ENCODE results near the gene RCBTB1. TPM values are rescaled to one million over a fixed set of nuclear protein-coding genes. Genes with fewer than 3 reads are reported as not detected.

RCBTB1 gene
- total RNA-seq, 1 experiment from 2014 or later = 26.1 TPM

GRCh38 chr13:49610176-49610575 lies 24.8 kb upstream of the RCBTB1 start:
- H3K56ac ChIP-seq (ENCODE audit: insufficient read length, low read depth, low read length) = no peak overlapping the region
- H3K79me2 ChIP-seq (ENCODE audit: insufficient read depth, low read length) = no peaks in the 10 kb centered on the region
- H3K18ac ChIP-seq (ENCODE audit: insufficient read length, low read depth, low read length) = no peak overlapping the region
- no peak overlapping the region for H3K14ac ChIP-seq (ENCODE audit: insufficient read depth, low read length)
- H3K4me1 ChIP-seq (ENCODE audit: insufficient read depth, low read length) = no peaks in the 10 kb centered on the region
- H4K20me1 ChIP-seq (ENCODE audit: control insufficient read depth, insufficient read depth, insufficient read length) = no peaks in the 10 kb centered on the region
- no peak overlapping the region for H2BK20ac ChIP-seq (ENCODE audit: low read depth, low read length, poor library complexity, severe bottlenecking)
- no peak overlapping the region for H4K5ac ChIP-seq (ENCODE audit: insufficient read length, low read depth, low read length)
- TF ChIP-seq CTCF (conservative IDR thresholded peaks at IDR 0.05) = no peak
- Mint-ChIP-seq H3K9me3 (no peaks in the 10 kb centered on the region), H3K4me3 (no peak overlapping the region), H3K4me1 (peaks cover 2 to 7% of the 10 kb centered on the region in 2 experiments; a peak in 1 of 4 replicates), H3K27ac (no peak overlapping the region), H3K36me3 (ENCODE audit: insufficient read depth in 1 of 3, low read depth in 3 of 3) (no peaks in the 10 kb centered on the region), H3K27me3 (ENCODE audit: low read depth) (no peaks in the 10 kb centered on the region)
- DNase-seq = no peak
- H3T11ph ChIP-seq (ENCODE audit: low read length) = no peak overlapping the region
- WGBS (ENCODE audit: extremely low coverage, insufficient read length, low lambda C conversion rate) = no CpG with 5 or more reads among the region's 1 CpG
- no peak overlapping the region for H3K23ac ChIP-seq (ENCODE audit: insufficient read length, low read depth, low read length)
- no peak overlapping the region for H2BK5ac ChIP-seq (ENCODE audit: insufficient read length, low read length)
- no peak overlapping the region for H4K91ac ChIP-seq (ENCODE audit: insufficient read length, low read depth, low read length)
- H3K4ac ChIP-seq (ENCODE audit: low read depth, low read length) = no peak overlapping the region
- no peak overlapping the region for H2BK12ac ChIP-seq (ENCODE audit: insufficient read length, low read depth, low read length)
- H3K4me2 ChIP-seq (ENCODE audit: insufficient read depth, insufficient read length, low read length) = no peak overlapping the region
- H3K27ac ChIP-seq (ENCODE audit: insufficient read length, low read depth, low read length) = no peak overlapping the region
- no peak overlapping the region for H2BK120ac ChIP-seq (ENCODE audit: low read depth, low read length, poor library complexity, severe bottlenecking)
- no peaks in the 10 kb centered on the region for H3K79me1 ChIP-seq (ENCODE audit: insufficient read depth, low read depth, low read length, poor library complexity, severe bottlenecking)
- H2AFZ ChIP-seq (ENCODE audit: low read length) = no peak overlapping the region
- no peaks in the 10 kb centered on the region for H3K27me3 ChIP-seq (ENCODE audit: insufficient read depth, low read length)
- H2AK5ac ChIP-seq (ENCODE audit: insufficient read length, low read length) = no peak overlapping the region
- H3K23me2 ChIP-seq (ENCODE audit: insufficient read length, low read depth, low read length, poor library complexity, severe bottlenecking) = no peaks in the 10 kb centered on the region
- no peak overlapping the region for H2BK15ac ChIP-seq (ENCODE audit: low read depth, low read length)
- H3K9ac ChIP-seq (ENCODE audit: extremely low read depth, insufficient read length, low read length) = no peak overlapping the region
- no peak overlapping the region for H4K8ac ChIP-seq (replicated peaks; ENCODE audit: insufficient read length, low read depth, low read length)
- no peaks in the 10 kb centered on the region for H3K9me3 ChIP-seq (ENCODE audit: control insufficient read depth, low read depth, low read length)

All from H9 (cell line).